Endothelial cell of umbilical vein (primary cell): ENCODE measurements around the gene KHK. TPM values are rescaled to one million over a fixed set of nuclear protein-coding genes. Genes with fewer than 3 reads are reported as not detected.

Experiments used
- BruUV-seq: library from RNA; stranded (reverse); fragments of 400-500 nt; replicated peaks from 2 replicates; lab custom pipeline; 2021; lab: Mats Ljungman, UMichigan
- CTCF ChIA-PET: fragments of 300-600, 350-600 bp; sonication (Branson Sonifier 250); formaldehyde crosslinking; loops from one replicate; lab custom pipeline; 2021; ENCODE audit warnings: antibody characterized with exemption, inconsistent platforms; lab: Charles Lee
- POLR2A ChIA-PET: fragments of 300-600, 350-600 bp; sonication (Branson Sonifier 250); formaldehyde crosslinking; loops from one replicate; lab custom pipeline; 2021; ENCODE audit warnings: antibody characterized with exemption, inconsistent platforms; lab: Charles Lee
- DNase-seq: peaks from one replicate; pipeline ENCODE4 v3.0.0-alpha.2; 2011; ENCODE audit warnings: low read depth, low spot score
- FAIRE-seq: peaks from 2 replicates; lab custom pipeline; 2011; peaks lifted over from hg19 to GRCh38; lab: Jason Lieb, UNC
- H2AFZ ChIP-seq: 2 replicates; pipeline ENCODE4 v1.6.0; 2012; ENCODE audit warnings: low read depth, low read length, control low read depth, inconsistent platforms
- H3K27ac ChIP-seq: 2 replicates; pipeline ENCODE4 v1.5.1; 2011; ENCODE audit warnings: low read depth, mild to moderate bottlenecking, control low read depth, low read length, moderate library complexity; ENCODE audit not compliant: insufficient read depth
- H3K27me3 ChIP-seq, 2 experiments: 2 replicates each; pipeline versions ENCODE4 v1.6.0 to v1.6.1; 2011; ENCODE audit warnings: low read length in 2 of 2, mixed read lengths in 1 of 2; ENCODE audit not compliant: control insufficient read depth in 2 of 2, insufficient read depth in 2 of 2
- H3K36me3 ChIP-seq, 2 experiments: 2 replicates in 1 of 2; 3 replicates in 1 of 2; pipeline ENCODE4 v1.5.1; 2011; ENCODE audit warnings: low read length in 2 of 2, mild to moderate bottlenecking in 1 of 2, moderate library complexity in 1 of 2; ENCODE audit not compliant: control insufficient read depth in 2 of 2, insufficient read depth in 2 of 2; ENCODE audit errors: extremely low read depth in 1 of 2
- H3K4me1 ChIP-seq: 3 replicates; pipeline ENCODE4 v1.5.1; 2011; ENCODE audit warnings: mild to moderate bottlenecking, low read length; ENCODE audit not compliant: control insufficient read depth, insufficient read depth; ENCODE audit errors: extremely low read depth
- H3K4me2 ChIP-seq: 2 replicates; pipeline ENCODE4 v1.6.1; 2011; ENCODE audit warnings: low read length, control low read depth, mixed read lengths; ENCODE audit not compliant: insufficient read depth
- H3K4me3 ChIP-seq, 3 experiments: fragments of 200-600 bp in 1 of 3; sonication (generic), shearing (Covaris generic) in 1 of 3; replicated peaks in 1 of 3; 2 replicates each; pipeline ENCODE4 v1.5.1; 2011 to 2016; ENCODE audit warnings: control low read depth in 3 of 3, low read length in 3 of 3, mild to moderate bottlenecking in 2 of 3, inconsistent platforms in 1 of 3, low read depth in 1 of 3, moderate library complexity in 1 of 3; ENCODE audit not compliant: insufficient read depth in 1 of 3
- H3K79me2 ChIP-seq: 2 replicates; pipeline ENCODE4 v1.6.0; 2012; ENCODE audit warnings: low read length, inconsistent platforms; ENCODE audit not compliant: control insufficient read depth, insufficient read depth
- H3K9ac ChIP-seq: replicated peaks from 2 replicates; pipeline ENCODE3; 2011; ENCODE audit warnings: low read length, control low read depth; ENCODE audit not compliant: insufficient read depth; ENCODE audit errors: extremely low read depth
- H3K9me1 ChIP-seq: replicated peaks from 3 replicates; pipeline ENCODE4 v1.6.0; 2011; ENCODE audit warnings: mild to moderate bottlenecking, low read length; ENCODE audit not compliant: control insufficient read depth, insufficient read depth; ENCODE audit errors: extremely low read depth
- H3K9me3 ChIP-seq: replicated peaks from 2 replicates; pipeline ENCODE4 v1.5.1; 2012; ENCODE audit warnings: low read length, inconsistent platforms; ENCODE audit not compliant: control insufficient read depth, insufficient read depth
- H4K20me1 ChIP-seq: replicated peaks from 2 replicates; pipeline ENCODE3; 2011; ENCODE audit warnings: mild to moderate bottlenecking, low read length; ENCODE audit not compliant: control insufficient read depth, insufficient read depth; ENCODE audit errors: extremely low read depth
- EZH2 ChIP-seq: IDR thresholded peaks from 2 replicates; pipeline ENCODE4 v1.6.1; 2012; ENCODE audit warnings: borderline replicate concordance, low read depth, mild to moderate bottlenecking, moderate library complexity, low read length, inconsistent platforms; ENCODE audit not compliant: severe bottlenecking
- FOS ChIP-seq: IDR thresholded peaks from 2 replicates; pipeline ENCODE4 v1.6.1; 2011; ENCODE audit warnings: mild to moderate bottlenecking, low read length, moderate library complexity, borderline replicate concordance; ENCODE audit not compliant: insufficient read depth
- GATA2 ChIP-seq: IDR thresholded peaks from 2 replicates; pipeline ENCODE4 v1.7.0; 2011; ENCODE audit warnings: low read depth, mild to moderate bottlenecking, moderate library complexity, mixed read lengths, low read length; ENCODE audit not compliant: insufficient read length, insufficient read depth
- JUN ChIP-seq: IDR thresholded peaks from 2 replicates; pipeline ENCODE4 v1.6.1; 2011; ENCODE audit warnings: borderline replicate concordance, low read depth; ENCODE audit not compliant: insufficient read length, insufficient read depth
- MYC ChIP-seq: IDR thresholded peaks from one replicate; pipeline ENCODE4 v1.6.1; 2011; ENCODE audit warnings: mild to moderate bottlenecking, low read depth, low read length
- POLR2A ChIP-seq: IDR thresholded peaks from 2 replicates; pipeline ENCODE4 v1.6.1; 2012; ENCODE audit warnings: low read depth, mild to moderate bottlenecking, control low read depth, low read length
- POLR2AphosphoS5 ChIP-seq: IDR thresholded peaks from 2 replicates; pipeline ENCODE4 v1.6.1; 2012; ENCODE audit warnings: low read depth, mild to moderate bottlenecking, control low read depth, low read length, moderate library complexity; ENCODE audit not compliant: insufficient read depth
- dilution Hi-C: fragments of 300-500 bp; cut with MboI; formaldehyde crosslinking; loops from one replicate; pipeline ENCODE4 v1.15.0; 2019; ENCODE audit warnings: low sequenced_read_pairs; ENCODE audit not compliant: extremely low pct_ligation_motif_present
- intact Hi-C: fragments of 100-400 bp; cut with micrococcal nuclease; formaldehyde crosslinking; loops from one replicate; pipeline ENCODE4 v1.10.0; 2022
- polyA plus RNA-seq, 4 experiments: library from polyadenylated mRNA; depleted of rRNA in 3 of 4; stranded (reverse) in 3 of 4; unstranded in 1 of 4; fragments of >200 nt; gene quantifications; 2 replicates each; pipeline versions ENCODE4 v1.2.1 to v1.2.3, GENCODE V29; 2011 to 2012; ENCODE audit warnings: missing spikeins in 1 of 4
- total RNA-seq: library from RNA; stranded (reverse); gene quantifications from 2 replicates; pipeline ENCODE4 v1.2.3, GENCODE V29; 2021
- TF ChIP-seq, protein P1 (sequence below), 2 donors: IDR thresholded peaks; 1 replicate in 1 of 2; 2 replicates in 1 of 2; pipeline ENCODE4 v1.5.1; 2011; ENCODE audit warnings: low read length in 2 of 2, mild to moderate bottlenecking in 2 of 2, moderate library complexity in 2 of 2, control low read depth in 1 of 2, inconsistent platforms in 1 of 2, low read depth in 1 of 2; ENCODE audit not compliant: insufficient read depth in 1 of 2; ENCODE audit errors: extremely low read depth in 1 of 2
- TF ChIP-seq, protein P2 (sequence below): IDR thresholded peaks from 2 replicates; pipeline ENCODE4 v1.6.1; 2011; ENCODE audit not compliant: insufficient read depth, insufficient read length

The KHK gene
- total and polyA plus RNA-seq, 2 donors (not counting 3 experiments of a cell fraction or from before 2014, with no cell fraction given) = 2.9 to 4.4 TPM

DNA sequence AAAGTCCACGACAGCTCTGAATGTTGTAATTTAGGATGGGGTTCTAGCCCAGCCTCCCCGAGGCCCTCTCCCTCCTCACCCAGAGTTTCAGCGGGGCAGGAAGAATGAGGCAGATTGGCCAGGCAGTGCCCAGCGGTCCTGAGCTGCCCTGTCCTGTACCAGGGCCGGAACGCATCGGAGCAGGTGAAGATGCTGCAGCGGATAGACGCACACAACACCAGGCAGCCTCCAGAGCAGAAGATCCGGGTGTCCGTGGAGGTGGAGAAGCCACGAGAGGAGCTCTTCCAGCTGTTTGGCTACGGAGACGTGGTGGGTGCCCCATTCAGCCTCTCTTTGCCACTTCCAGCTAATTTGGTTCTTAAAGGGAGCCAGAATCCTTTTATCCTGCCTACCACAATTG lies 10.8 kb downstream of the KHK start:
- H4K20me1 ChIP-seq = no peaks in the 10 kb centered on the region
- no peaks in the 10 kb centered on the region for H3K79me2 ChIP-seq
- H3K9me1 ChIP-seq = no peaks in the 10 kb centered on the region
- no peak overlapping the region for H3K9ac ChIP-seq
- intact Hi-C loops (loop anchor here (2.0 to 5.0 kb wide), 3 partner anchors 75 to 260 kb away; partner anchors contain the start of genes ATRAID, GTF3C2 and SLC5A6), dilution Hi-C loops (no loop called here)
- no peak overlapping the region for H2AFZ ChIP-seq
- H3K9me3 ChIP-seq = no peaks in the 10 kb centered on the region
- H3K4me1 ChIP-seq = no peaks in the 10 kb centered on the region
- ChIA-PET CTCF (interaction anchor here (1.0 to 8.2 kb wide), 10 partner anchors 10 to 208 kb away, joined by 3 to 152 read pairs (median 4); no protein-coding TSS in a partner anchor), POLR2A (no interaction called here)
- no peak overlapping the region for H3K4me2 ChIP-seq
- no peaks in the 10 kb centered on the region for H3K36me3 ChIP-seq
- no peak for FAIRE-seq
- no peak overlapping the region for H3K27ac ChIP-seq
- TF ChIP-seq MYC = no peak
- TF ChIP-seq, protein P1, sequence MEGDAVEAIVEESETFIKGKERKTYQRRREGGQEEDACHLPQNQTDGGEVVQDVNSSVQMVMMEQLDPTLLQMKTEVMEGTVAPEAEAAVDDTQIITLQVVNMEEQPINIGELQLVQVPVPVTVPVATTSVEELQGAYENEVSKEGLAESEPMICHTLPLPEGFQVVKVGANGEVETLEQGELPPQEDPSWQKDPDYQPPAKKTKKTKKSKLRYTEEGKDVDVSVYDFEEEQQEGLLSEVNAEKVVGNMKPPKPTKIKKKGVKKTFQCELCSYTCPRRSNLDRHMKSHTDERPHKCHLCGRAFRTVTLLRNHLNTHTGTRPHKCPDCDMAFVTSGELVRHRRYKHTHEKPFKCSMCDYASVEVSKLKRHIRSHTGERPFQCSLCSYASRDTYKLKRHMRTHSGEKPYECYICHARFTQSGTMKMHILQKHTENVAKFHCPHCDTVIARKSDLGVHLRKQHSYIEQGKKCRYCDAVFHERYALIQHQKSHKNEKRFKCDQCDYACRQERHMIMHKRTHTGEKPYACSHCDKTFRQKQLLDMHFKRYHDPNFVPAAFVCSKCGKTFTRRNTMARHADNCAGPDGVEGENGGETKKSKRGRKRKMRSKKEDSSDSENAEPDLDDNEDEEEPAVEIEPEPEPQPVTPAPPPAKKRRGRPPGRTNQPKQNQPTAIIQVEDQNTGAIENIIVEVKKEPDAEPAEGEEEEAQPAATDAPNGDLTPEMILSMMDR (IDR thresholded peaks at IDR 0.05; ENCODE audit: extremely low read depth in 1 of 2, insufficient read depth in 1 of 2, low read depth in 1 of 2, low read length in 2 of 2) = no peak
- no peak for TF ChIP-seq JUN
- no peak for TF ChIP-seq FOS
- TF ChIP-seq, protein P2, sequence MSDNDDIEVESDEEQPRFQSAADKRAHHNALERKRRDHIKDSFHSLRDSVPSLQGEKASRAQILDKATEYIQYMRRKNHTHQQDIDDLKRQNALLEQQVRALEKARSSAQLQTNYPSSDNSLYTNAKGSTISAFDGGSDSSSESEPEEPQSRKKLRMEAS = no peak
- no peak for TF ChIP-seq EZH2
- TF ChIP-seq POLR2AphosphoS5 = no peak
- no peak for TF ChIP-seq POLR2A
- no peak for TF ChIP-seq GATA2
- no peak for DNase-seq
- no peak overlapping the region for H3K4me3 ChIP-seq
- no TSS peak for BruUV-seq
- H3K27me3 ChIP-seq = no peaks in the 10 kb centered on the region
